ENCODE results near the gene TP53. TPM values are rescaled to one million over a fixed set of nuclear protein-coding genes. Genes with fewer than 3 reads are reported as not detected.

TP53 gene
- total and polyA plus RNA-seq, 3 experiments from 2014 or later = 33.5 to 151 (median 150) TPM

- no peaks in the 10 kb centered on the region for H3K9me3 ChIP-seq (ENCODE audit: low read length)
- H3K27me3 ChIP-seq (ENCODE audit: insufficient read depth, low read length, poor library complexity, severe bottlenecking) = peaks cover 10% of the 10 kb centered on the region
- ChIA-PET CTCF (no interaction called here), POLR2A (no interaction called here)
- no peak overlapping the region for H3K4me3 ChIP-seq (ENCODE audit: low read length)
- DNase-seq = no peak
- H3K27ac ChIP-seq (ENCODE audit: low read depth, low read length) = no peak overlapping the region
- Mint-ChIP-seq H3K36me3 (no peaks in the 10 kb centered on the region), H3K4me1 (peaks cover 2 to 13% (median 7%) of the 10 kb centered on the region in 3 donors), H3K4me3 (peak overlapping the region in 1 of 7 donors; percentile 36), H3K27ac (no peak overlapping the region), H3K27me3 (peaks cover 16 to 17% of the 10 kb centered on the region in 2 donors), H3K9me3 (peaks cover 0 to 2% (median 0%) of the 10 kb centered on the region in 5 donors)
- H3K36me3 ChIP-seq (ENCODE audit: insufficient read depth, low read length) = no peaks in the 10 kb centered on the region
- H3K4me1 ChIP-seq (ENCODE audit: insufficient read depth, low read length) = peaks cover 1% of the 10 kb centered on the region
Observed at GRCh38 chr17:7655541-7655840, 31.8 kb downstream of the TP53 start.

GRCh38 chr17:7654832-7655540, 32.3 kb downstream of the TP53 start:
- peak overlapping the region in 2 of 8 donors; percentile 81 to 86 for H3K27ac Mint-ChIP-seq
- Histone ChIP-seq H3K9me3 (ENCODE audit: low read length) (no peaks in the 10 kb centered on the region), H3K27ac (ENCODE audit: low read depth, low read length) (no peak overlapping the region), H3K27me3 (ENCODE audit: insufficient read depth, low read length, poor library complexity, severe bottlenecking) (peaks cover 15% of the 10 kb centered on the region), H3K36me3 (ENCODE audit: insufficient read depth, low read length) (no peaks in the 10 kb centered on the region), H3K4me1 (ENCODE audit: insufficient read depth, low read length) (peaks cover 6% of the 10 kb centered on the region), H3K4me3 (ENCODE audit: low read length) (no peak overlapping the region)
- no peak for DNase-seq
- H3K4me1 Mint-ChIP-seq = peaks cover 8 to 19% (median 12%) of the 10 kb centered on the region in 3 donors
- peaks cover 0 to 2% (median 0%) of the 10 kb centered on the region in 5 donors for H3K9me3 Mint-ChIP-seq
- peaks cover 21 to 22% of the 10 kb centered on the region in 2 donors for H3K27me3 Mint-ChIP-seq
- ChIA-PET CTCF (no interaction called here), POLR2A (no interaction called here)
- no peaks in the 10 kb centered on the region for H3K36me3 Mint-ChIP-seq
- no peak overlapping the region for H3K4me3 Mint-ChIP-seq

- ChIA-PET POLR2A (interaction anchor here (2.9 kb wide), 1 partner anchor 34 kb away, joined by 23 read pairs; the partner anchor contains the start of genes TP53 and WRAP53), CTCF (interaction anchor here (0.8 kb wide), 1 partner anchor 35 kb away, joined by 4 read pairs; the partner anchor contains the start of gene TP53)
- H3K36me3 ChIP-seq (ENCODE audit: insufficient read depth, low read length) = no peaks in the 10 kb centered on the region
- no peaks in the 10 kb centered on the region for H3K36me3 Mint-ChIP-seq
- peak overlapping the region in 2 of 8 donors; percentile 2 to 11 for H3K27ac Mint-ChIP-seq
- peaks cover 18% of the 10 kb centered on the region for H3K27me3 ChIP-seq (ENCODE audit: insufficient read depth, low read length, poor library complexity, severe bottlenecking)
- DNase-seq = no peak
- peaks cover 31 to 32% of the 10 kb centered on the region in 2 donors for H3K27me3 Mint-ChIP-seq
- H3K4me1 ChIP-seq (ENCODE audit: insufficient read depth, low read length) = peaks cover 9% of the 10 kb centered on the region
- no peak overlapping the region for H3K4me3 ChIP-seq (ENCODE audit: low read length)
- peak overlapping the region in 5 of 7 donors; percentile 43 to 76 (median 53) for H3K4me3 Mint-ChIP-seq
- H3K9me3 ChIP-seq (ENCODE audit: low read length) = no peaks in the 10 kb centered on the region
- no peak overlapping the region for H3K27ac ChIP-seq (ENCODE audit: low read depth, low read length)
- H3K4me1 Mint-ChIP-seq = peaks cover 10 to 22% (median 15%) of the 10 kb centered on the region in 3 donors
- peaks cover 0 to 2% (median 0%) of the 10 kb centered on the region in 5 donors for H3K9me3 Mint-ChIP-seq
Observed at GRCh38 chr17:7652388-7653356, 34.6 kb downstream of the TP53 start.

GRCh38 chr17:7651665-7652387, 35.5 kb downstream of the TP53 start:
- Histone ChIP-seq H3K27ac (ENCODE audit: low read depth, low read length) (no peak overlapping the region), H3K36me3 (ENCODE audit: insufficient read depth, low read length) (no peaks in the 10 kb centered on the region), H3K27me3 (ENCODE audit: insufficient read depth, low read length, poor library complexity, severe bottlenecking) (peaks cover 18% of the 10 kb centered on the region), H3K4me3 (ENCODE audit: low read length) (no peak overlapping the region), H3K9me3 (ENCODE audit: low read length) (no peaks in the 10 kb centered on the region), H3K4me1 (ENCODE audit: insufficient read depth, low read length) (peaks cover 9% of the 10 kb centered on the region)
- peaks cover 33 to 37% of the 10 kb centered on the region in 2 donors for H3K27me3 Mint-ChIP-seq
- POLR2A ChIA-PET = interaction anchor here (0.9 to 2.9 kb wide), 3 partner anchors 24 to 39 kb away, joined by 5 to 23 read pairs (median 5); partner anchors contain the start of genes SAT2, TP53 and WRAP53
- peaks cover 0 to 2% (median 0%) of the 10 kb centered on the region in 5 donors for H3K9me3 Mint-ChIP-seq
- H3K27ac Mint-ChIP-seq = peak overlapping the region in 1 of 8 donors; percentile 68
- CTCF ChIA-PET = interaction anchor here (0.8 to 1.9 kb wide), 6 partner anchors 9 to 37 kb away, joined by 3 to 10 read pairs (median 5); partner anchors contain the start of genes FXR2, SAT2 and TP53
- DNase-seq = no peak
- peak overlapping the region; percentile 43 to 90 (median 81) for H3K4me3 Mint-ChIP-seq
- peaks cover 10 to 22% (median 15%) of the 10 kb centered on the region in 3 donors for H3K4me1 Mint-ChIP-seq
- H3K36me3 Mint-ChIP-seq = no peaks in the 10 kb centered on the region

- POLR2A ChIA-PET = interaction anchor here (0.6 to 2.9 kb wide), 6 partner anchors 17 to 68 kb away, joined by 3 to 23 read pairs (median 6); partner anchors contain the start of genes MPDU1, SAT2, TP53 and WRAP53
Observed at GRCh38 chr17:7651097-7651664, 36.1 kb downstream of the TP53 start.

GRCh38 chr17:7650509-7651096, 36.7 kb downstream of the TP53 start, which contains the start of gene ATP1B2:
ATP1B2 (plus strand) TSS chr17:7650926; CDS start chr17:7651519, 593 bp downstream.
- H3K4me1 Mint-ChIP-seq = peaks cover 10 to 22% (median 15%) of the 10 kb centered on the region in 3 donors
- Histone ChIP-seq H3K4me1 (ENCODE audit: insufficient read depth, low read length) (peaks cover 9% of the 10 kb centered on the region), H3K4me3 (ENCODE audit: low read length) (peak within 1 kb of the TSS; percentile 64), H3K27ac (ENCODE audit: low read depth, low read length) (no peak within 1 kb of the TSS), H3K36me3 (ENCODE audit: insufficient read depth, low read length) (no peaks in the 10 kb centered on the region), H3K9me3 (ENCODE audit: low read length) (no peaks in the 10 kb centered on the region), H3K27me3 (ENCODE audit: insufficient read depth, low read length, poor library complexity, severe bottlenecking) (peaks cover 18% of the 10 kb centered on the region)
- POLR2A ChIA-PET = interaction anchor here (0.5 to 2.9 kb wide), 8 partner anchors 16 to 103 kb away, joined by 3 to 23 read pairs (median 4); partner anchors contain the start of genes MPDU1, SAT2, TP53 and WRAP53
- H3K4me3 Mint-ChIP-seq = peak within 1 kb of the TSS; percentile 80 to 90 (median 87)
- H3K27me3 Mint-ChIP-seq = peaks cover 38 to 43% of the 10 kb centered on the region in 2 donors
- no peaks in the 10 kb centered on the region for H3K36me3 Mint-ChIP-seq
- CTCF ChIA-PET = interaction anchor here (1.0 to 2.3 kb wide), 7 partner anchors 14 to 194 kb away, joined by 3 to 11 read pairs (median 6); partner anchors contain the start of genes FXR2, SAT2 and TP53
- H3K9me3 Mint-ChIP-seq = peaks cover 0 to 2% (median 0%) of the 10 kb centered on the region in 5 donors
- H3K27ac Mint-ChIP-seq = peak within 1 kb of the TSS in 7 of 8 donors; percentile 33 to 75 (median 60)
- peak; percentile 59 to 84 (median 72) for DNase-seq

More at GRCh38 chr17:7651097-7651664, 36.1 kb downstream of the TP53 start:
- Histone ChIP-seq H3K27ac (ENCODE audit: low read depth, low read length) (no peak overlapping the region), H3K9me3 (ENCODE audit: low read length) (no peaks in the 10 kb centered on the region), H3K4me1 (ENCODE audit: insufficient read depth, low read length) (peaks cover 9% of the 10 kb centered on the region), H3K27me3 (ENCODE audit: insufficient read depth, low read length, poor library complexity, severe bottlenecking) (peaks cover 18% of the 10 kb centered on the region), H3K36me3 (ENCODE audit: insufficient read depth, low read length) (no peaks in the 10 kb centered on the region), H3K4me3 (ENCODE audit: low read length) (peak overlapping the region; percentile 64)
- H3K27ac Mint-ChIP-seq = peak overlapping the region in 1 of 8 donors; percentile 60
- peaks cover 0 to 2% (median 0%) of the 10 kb centered on the region in 5 donors for H3K9me3 Mint-ChIP-seq
- peaks cover 37 to 40% of the 10 kb centered on the region in 2 donors for H3K27me3 Mint-ChIP-seq
- no peak for DNase-seq
- CTCF ChIA-PET = interaction anchor here (0.8 to 2.3 kb wide), 8 partner anchors 10 to 194 kb away, joined by 3 to 11 read pairs (median 5); partner anchors contain the start of genes FXR2, SAT2 and TP53
- peaks cover 10 to 22% (median 15%) of the 10 kb centered on the region in 3 donors for H3K4me1 Mint-ChIP-seq
- no peaks in the 10 kb centered on the region for H3K36me3 Mint-ChIP-seq
- peak overlapping the region; percentile 80 to 90 (median 84) for H3K4me3 Mint-ChIP-seq

Data from CD8-positive, alpha-beta memory T cell (primary cell).